ENCODE data around the gene MACF1.
A peak's percentile ranks its signal among the peaks of the same experiment; 100 is the strongest.
"Not testable (repeated sequence)": the region's sequence is repeated elsewhere in the genome, so short reads cannot be mapped to it uniquely, and the experiment has no call there.

Gene MACF1

DNA sequence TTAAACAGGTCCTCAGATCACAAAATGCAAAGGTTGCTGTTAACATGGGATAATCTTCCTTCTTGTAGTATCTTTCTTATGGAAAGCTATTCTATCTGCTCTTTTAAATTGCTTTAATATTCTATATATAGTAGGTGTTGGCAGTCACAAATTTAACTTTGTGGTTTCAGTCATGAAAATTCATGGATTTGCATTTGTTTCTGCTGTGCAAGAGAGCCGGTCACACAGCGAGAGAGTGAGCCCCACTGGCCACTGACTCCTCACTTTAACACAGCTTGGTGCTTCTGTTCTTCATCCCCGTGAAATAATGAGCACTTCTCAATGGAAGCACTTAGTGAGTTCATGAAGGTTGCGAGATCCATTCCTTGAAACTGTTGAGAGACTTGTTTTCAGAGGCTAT is 268.8 kb downstream of the MACF1 start:
- no peak for DNase-seq

DNA sequence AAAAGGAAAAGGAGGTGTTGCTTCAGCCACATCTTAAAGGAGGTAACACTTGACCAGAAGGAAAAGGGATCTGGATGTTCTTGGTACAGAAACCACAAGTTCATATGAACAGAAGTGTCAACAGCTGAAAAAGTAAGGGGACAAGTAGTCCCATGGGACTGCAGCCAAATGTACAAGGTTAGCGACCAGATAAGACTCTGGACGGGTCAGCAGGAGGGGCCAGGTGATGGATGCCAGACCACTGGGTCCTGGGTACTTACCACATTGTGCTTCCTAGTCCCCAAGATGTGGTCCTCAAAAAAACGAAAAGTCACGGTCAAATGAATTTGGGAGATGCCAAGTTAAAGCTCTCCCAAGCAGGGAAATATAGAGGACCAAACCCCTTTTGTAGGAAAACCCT is 270.3 kb downstream of the MACF1 start:
- DNase-seq, result no peak

DNA sequence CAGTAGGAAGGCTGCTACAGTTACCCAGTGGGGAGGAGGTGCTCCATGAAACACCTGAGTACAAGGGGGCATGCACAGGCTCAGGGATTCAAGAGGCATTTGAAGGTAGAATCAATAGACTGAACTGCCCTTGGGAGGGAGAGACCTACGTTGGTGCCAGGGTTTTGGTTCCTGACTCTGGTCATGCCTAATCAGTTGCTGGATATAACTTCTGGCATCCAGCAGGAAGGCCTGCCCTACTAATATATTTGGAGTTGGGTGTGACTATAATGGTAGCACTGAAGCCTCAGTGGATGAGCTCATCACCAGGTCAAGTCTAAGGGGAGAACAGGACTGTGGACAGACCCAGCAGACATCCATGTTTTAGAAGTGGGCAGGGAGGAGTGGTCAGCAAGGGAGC is 271.1 kb downstream of the MACF1 start:
- DNase-seq, result not testable (repeated sequence)

DNA sequence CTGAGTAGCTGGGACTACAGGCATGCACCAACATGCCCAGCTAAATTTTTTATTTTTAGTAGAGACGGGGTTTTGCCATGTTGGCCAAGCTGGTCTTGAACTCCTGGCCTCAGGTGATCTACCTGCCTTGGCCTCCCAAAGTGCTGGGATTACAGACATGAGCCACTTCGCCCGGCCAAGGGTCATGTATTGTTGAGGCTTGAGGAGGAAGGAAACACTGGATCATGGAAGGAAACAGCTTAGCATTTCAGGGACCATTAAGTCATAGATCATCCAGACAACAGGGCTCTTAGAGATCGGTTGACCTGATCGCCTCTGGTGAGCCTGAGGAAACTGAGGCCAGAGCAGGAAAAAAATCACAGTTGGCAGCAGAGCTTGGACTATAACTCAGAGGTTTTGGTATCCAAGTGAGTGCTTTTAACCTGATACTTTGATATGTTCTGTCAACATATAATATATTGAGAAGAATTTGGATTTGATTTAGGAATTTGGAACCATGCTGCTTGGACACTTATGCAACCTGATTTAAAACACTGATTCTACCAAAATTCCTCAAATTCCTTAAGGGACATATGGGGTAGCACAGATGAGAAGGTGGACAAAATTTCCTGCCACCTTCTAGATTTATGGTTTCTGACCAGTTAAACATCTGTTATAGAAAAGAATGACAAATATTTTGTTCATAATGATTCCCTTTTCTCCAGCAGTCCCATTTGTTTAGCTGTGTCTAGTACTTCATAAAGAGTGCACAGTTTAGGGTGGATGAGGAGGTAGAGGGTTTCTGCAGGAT is 273.8 kb downstream of the MACF1 start:
- DNase-seq, result no peak

DNA sequence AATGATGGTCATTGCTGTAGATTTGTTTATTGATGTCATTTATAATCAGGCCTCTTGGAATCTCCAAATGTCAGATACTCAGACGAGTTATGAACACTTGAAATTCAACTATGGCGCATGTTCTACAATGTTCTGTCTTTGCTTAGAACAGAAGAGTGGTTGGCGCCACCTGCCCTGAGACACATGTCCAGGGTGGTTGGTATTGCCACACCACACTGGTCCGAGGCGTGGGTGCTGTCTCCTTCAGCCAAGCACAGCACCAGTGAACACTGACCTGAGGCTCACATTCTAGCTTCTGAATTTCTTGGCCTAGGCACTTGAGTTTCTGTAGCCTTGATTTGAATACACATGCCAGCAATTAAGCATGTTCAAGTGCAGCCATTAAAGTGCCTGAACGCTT is 276.8 kb downstream of the MACF1 start:
- no peak for DNase-seq

DNA sequence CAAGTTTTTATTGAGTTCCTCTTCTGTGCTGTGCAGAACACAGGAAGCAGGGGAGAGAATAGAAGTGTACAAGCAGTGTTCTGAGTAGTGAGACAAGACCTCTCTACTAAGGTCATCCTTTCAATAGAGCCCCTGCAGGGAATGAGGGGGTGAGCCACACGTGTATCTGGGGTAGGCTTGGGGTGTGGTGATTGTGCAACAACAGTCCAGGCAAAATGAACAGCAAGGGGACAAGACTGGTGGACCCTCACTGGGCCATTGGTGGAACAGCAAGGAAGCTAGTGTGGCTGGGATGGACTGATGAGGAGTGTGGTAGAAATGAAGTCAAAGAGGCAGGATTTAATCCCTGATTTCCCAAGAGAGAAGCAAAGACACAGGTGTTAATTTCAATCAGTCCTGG is 278.8 kb downstream of the MACF1 start:
- DNase-seq, result no peak

DNA sequence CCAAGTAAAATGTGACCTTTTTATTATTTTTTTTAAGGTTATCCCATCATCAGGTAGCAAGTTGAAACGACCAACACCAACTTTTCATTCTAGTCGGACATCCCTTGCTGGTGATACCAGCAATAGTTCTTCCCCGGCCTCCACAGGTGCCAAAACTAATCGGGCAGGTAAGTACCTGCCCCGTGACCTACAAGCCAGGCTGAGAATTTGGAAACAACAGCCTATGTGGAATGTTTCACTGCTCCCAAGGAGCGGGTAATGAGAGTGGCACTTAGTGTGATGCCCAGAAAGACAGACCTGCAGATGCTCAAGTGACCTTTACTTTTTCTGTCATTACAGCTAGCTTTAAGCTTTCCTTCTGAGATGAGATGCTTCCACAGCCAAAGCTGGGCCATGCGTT is 280.1 kb downstream of the MACF1 start:
- DNase-seq, result no peak

DNA sequence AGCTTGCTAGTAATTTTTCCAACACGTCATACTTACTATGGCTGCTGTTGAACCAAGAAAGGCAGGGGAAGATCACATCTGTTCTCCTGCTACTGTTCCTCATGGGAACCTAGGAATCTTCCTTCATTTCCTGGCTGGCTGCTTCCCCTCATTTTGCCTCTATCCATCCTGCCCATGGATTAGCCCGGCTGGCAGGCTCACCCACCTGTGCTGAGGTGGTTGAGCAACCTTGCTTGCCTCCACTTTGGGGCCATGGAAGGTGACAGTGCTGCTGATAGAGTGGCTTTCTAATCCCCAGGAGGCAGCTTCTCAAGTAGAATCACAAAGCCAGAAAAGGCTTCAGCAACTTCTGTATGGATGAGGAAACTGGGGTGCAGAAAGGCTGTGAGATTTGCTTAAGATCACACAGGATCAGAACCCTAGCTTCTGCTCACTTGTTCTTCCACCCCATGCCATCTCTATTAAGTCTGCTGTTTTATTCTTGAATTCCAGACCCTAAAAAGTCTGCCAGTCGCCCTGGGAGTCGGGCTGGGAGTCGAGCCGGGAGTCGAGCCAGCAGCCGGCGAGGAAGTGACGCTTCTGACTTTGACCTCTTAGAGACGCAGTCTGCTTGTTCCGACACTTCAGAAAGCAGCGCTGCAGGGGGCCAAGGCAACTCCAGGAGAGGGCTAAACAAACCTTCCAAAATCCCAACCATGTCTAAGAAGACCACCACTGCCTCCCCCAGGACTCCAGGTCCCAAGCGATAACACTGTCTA is 280.7 kb downstream of the MACF1 start:
- DNase-seq, result no peak

DNA sequence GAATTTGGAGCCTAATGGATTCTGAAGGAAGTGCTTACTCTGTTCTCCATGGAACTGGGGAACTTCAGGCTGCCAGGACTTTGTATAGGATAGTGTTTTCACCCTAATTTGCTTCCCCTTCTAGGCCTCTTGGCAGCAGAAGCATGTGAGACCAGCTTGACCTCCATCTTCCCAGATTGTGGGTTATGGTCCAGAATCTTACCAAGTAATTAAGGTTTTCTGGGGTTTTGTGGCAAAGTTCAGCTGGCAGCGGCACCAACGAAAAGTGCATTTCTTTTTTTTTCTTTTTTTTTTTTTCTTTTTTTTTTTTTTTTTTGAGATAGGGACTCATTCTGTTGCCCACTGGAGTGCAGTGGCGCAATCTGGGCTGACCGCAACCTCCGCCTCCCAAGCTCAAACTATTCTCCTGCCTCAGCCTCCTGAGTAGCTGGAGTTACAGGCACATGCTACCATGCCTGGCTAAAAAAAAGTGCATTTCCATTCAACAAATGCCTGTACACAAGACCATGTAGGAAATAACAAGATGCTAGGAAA is 283.6 kb downstream of the MACF1 start:
- DNase-seq, result no peak

DNA sequence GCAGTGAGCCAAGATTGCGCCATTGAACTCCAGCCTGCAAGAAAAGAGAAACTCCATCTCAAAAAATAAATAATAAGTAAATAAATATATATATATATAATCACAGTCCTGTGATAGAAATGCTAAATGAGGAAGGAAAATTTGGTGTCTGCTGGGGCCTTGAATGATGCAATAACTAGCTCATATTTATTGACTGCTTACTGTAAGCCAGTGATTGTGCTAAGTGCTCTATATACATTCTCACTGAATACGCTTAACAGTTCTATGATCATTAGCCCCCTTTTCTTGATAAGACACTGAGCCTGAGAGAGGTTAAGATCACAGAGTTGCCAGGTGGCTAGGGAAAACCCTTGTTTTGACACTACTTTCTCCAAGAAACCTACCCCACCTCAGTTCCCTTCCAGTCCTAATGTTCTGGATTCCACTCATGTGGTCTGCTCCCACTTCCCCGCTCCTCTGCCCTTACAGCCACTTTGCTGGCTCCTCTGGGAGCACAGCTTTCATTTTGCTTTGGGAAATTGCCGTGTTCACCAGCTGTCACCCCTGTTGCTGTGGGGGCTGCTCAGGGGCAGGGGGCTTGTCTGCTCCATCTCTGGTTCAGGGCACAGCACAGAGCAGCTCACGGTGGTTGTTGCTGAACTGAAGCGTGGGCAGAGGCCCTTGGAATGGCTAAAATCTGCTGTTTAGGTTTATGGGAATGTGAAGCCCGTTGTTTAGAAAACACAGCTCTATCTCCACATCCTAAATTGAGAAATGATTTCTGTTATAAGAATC is 284.5 kb downstream of the MACF1 start:
- DNase-seq, result no peak

DNA sequence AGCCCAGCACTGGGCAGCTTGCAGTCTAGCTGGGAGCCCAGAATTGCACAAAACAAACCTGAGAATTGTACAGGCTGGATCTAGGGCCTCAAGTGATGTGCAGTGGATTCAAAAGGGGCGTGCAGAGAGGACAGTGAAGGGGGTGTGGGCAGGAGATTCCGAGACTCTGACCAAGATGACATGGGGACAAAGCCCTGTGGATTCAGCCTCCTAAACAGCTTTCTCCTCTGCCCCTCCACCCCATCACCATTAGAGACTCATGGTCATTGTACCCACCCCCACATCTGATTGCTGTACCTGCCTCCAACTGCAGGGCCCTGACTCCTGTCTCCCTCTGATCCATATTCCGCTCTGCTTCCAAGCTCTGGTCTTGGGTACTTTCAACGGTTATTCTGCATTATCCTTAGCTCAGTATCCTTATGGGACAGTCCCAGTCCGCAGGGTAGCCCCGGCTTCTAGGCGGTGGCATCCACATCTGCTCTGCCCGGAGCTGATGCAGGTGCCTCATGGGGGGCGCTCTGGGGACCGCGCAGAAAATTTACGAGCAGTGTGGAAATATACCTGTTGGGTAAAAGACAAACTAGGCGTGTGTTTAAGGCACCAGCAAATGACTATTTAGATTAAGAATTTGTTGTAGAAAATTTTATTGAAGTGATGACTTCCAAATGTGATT is 285.2 kb downstream of the MACF1 start:
- no peak for DNase-seq

DNA sequence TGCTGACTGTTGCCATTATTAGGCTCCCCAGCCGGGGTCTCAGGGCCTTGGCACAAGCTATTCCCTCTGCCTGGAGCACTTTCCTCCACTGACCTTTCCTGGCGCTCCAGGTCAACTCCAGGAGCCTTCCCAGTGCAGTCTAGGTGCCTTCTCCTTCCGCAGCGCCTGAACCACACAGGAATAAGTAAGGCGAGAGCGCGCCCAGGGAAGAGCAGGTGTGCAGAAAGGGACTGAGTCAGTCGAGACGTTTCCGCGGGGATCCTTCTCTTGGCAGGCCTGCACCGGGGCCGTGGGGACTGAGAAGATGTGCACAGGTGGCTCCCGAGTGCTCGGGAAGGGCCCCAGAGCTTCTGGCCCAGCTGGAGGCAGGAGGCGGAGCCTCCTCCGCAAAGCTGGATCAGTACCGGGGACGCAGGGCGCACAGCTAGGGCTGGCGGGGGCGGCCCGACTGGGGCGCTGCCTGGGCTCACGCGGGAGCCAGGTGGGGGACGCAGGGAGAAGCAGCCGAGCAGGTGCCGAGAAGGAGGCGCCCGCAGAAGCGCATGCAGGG is 286.2 kb downstream of the MACF1 start:
- peak in 1 of 2 donors; percentile 29 for DNase-seq

DNA sequence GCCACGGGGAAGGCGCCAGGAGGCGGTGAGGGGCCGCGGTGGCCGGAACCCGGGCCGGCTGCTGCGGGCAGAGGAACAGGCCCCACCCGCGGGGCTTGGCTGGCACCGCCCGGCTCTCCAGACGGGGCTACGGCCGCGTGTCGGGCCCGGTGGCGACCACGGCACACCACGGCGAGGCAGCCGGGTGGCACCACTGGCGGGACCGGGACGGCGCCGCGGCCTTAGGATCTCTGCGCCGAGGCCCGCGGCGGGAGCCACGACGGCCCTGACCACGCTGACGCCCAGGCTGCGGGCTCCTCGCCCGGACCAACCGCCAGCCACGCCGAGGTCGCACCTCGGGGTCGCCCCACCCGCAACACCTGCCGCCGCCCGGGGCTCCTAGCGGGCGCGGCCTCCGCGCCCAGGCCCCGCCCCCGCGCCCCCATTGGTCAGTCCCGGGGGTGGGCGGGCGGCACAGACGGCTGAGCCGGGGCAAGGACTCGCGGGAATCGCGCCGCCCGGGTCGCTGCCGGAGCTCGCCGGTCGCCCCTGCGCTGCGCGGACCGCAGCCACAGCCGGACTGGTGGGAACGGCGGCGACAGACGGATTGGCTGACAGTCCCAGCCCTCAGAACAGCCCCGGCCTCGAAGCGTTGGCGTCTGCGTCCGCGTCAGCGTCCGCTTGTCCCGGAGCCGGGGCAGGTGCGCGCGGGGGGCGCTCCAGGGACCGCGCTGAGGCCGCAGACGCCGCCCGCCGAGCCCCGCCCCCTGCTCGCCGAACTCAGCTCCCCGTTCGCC is 286.8 kb downstream of the MACF1 start, which contains the start of gene BMP8A:
Gene BMP8A (plus strand): TSS at position 491 of the 776 bp plus-strand sequence. CDS start 356 bp downstream, outside the sequence.
- no peak for DNase-seq

DNA sequence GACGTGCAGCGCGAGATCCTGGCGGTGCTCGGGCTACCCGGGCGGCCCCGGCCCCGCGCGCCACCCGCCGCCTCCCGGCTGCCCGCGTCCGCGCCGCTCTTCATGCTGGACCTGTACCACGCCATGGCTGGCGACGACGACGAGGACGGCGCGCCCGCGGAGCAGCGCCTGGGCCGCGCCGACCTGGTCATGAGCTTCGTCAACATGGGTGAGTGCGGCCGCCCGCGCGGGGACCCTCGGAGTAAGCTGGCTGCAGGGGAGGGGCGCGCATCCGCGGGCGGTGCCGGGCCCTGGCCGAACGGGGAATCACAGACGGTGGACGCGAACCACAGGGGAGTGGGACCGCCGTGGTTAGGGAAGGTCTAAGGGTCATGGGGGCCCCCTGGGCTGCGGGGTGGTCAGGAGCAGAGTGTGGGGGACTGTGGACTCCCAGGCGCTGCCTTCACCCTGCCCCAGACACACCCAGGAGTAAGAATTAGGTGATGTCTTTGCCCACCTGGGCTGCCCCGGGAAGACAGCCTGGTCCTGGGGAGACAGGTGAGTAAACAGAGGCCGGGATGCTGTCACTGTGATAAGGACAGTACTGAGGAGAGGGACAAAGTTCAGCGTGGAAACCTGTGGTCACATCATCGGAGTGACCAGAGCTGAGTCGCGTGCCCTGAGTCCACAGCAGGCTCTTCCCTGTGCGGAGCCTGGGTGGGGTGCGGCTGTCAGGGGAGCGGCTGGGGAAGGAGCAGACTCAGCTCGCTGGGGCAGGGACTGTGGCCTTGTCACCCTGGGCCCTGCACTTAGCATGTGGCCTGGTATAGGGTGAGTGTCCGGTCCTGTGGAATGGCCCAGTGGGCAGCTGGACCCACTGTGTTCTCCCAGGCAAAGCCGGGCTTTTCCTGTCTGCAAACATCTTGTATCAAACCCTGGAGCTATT is 287.9 kb downstream of the MACF1 start:
- not testable (repeated sequence) for DNase-seq

DNA sequence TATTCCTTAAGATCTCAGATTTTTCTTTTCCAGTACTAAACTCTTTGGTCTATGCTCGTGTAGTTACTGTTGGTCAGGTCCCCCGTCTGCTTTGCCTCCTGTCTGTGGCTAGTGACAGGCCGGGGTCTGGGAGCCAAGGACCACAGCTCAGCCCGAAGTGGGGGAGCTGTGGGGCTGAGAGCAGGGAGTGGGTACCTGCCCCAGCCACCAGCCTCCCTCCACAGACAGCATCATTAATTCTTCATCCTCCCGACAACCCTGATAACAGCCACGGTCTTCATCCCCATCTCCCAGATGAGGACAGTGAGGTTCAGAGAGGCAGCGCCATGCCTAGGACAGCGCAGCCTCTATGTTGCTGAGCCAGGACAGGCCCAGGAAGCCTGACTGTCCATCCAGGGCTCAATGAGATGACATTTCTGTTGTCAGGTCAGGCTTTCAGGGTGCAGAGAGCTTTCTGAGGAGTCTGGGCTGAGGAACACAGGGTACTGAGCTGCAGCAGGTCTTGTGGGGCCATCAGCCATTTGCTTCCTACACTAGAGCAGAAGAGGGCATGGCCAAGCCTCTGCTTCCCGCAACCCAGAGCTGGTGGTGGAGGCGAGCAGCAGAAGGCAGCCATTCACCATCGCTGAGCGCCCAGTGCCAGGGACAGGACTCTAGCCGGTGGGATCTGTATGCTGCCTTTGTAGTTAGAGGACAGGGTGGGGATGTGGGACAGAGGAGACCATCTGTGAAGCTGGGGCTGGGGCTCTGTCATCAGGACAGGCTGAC is 288.7 kb downstream of the MACF1 start:
- not testable (repeated sequence) for DNase-seq

DNA sequence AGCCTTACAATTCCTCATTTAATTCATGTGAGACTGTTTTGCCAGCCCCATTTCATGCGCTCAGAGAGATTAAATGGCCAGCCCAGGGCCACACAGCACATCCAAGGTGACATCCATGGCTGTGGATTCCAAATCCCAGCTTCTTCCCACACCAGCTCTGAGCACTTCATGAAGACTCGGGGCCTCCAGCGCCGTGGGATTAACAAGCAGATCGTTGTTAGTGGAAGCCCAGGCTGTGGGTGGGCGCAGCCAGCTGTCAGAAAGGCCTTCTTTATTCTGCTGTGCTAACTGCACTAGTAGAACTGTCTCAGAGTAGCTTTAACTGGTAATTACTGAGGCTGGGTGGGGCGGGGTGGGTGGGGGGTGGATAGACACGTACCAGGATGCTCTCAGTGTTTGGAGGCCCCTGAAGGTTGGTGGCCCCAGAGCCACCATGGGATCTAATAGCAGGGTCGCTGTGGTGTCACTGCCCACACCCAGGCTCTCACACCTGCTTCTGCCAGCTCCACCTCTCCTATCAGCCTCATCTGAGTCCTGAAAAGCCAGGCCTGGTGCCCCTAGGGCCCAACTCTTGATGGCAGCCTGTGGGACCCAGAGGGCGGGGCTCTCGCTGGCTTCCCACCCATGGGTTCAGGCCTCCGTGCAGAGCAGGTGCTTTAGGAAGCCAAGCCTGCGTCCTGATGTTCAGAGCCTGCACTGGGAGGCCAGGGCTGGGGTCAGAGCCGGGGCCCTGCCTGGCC is 290.3 kb downstream of the MACF1 start:
- DNase-seq, result no peak

DNA sequence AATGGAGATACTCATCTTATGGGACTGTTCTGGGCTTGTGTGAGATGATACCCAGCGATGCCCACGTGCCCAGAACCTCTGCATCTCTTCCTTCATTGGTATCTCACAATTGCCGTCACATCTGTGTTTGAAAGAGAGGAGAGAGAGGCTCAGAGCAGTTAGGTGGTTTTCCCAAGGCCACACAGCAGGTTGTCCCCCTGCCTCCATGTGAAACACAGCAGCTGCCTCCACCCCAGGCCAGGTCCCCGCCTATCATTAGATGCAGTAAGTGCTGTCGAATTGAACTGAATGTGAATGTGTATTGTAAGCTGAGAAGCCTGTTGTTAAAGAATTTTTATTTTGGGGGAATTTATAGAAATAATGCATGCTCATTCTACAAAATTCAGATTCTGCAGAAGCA is 292.0 kb downstream of the MACF1 start:
- DNase-seq, result not testable (repeated sequence)

DNA sequence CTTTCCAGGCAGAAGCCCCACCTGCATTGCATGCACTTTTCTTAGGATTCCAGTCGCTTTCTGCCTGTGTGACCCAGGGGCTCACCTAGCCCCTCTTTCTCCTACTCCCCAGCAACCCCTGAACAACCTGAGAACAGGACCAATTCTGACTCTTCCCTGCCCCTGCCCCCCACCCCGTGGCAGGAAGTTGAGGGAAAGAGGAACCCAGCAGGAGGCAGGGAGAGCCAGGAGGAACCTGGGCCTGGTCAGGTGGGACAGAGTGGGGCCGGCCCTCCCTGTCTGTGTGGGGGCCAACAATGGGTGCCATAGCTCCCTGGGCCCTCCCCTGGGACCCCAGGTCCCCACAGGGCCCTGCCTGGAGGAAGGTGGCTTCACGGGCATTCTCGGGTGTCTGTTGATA is 293.1 kb downstream of the MACF1 start:
- DNase-seq, result no peak
